Measurements from ENCODE around the gene MRPL58.
A peak's percentile ranks its signal among the peaks of the same experiment; 100 is the strongest.

The MRPL58 gene

GRCh38 chr17:75036643-75037268, 24.3 kb downstream of the MRPL58 start (continued):
- TF ChIP-seq MYNN (tag by site-specific recombination; IDR thresholded peaks at IDR 0.05; ENCODE audit: borderline replicate concordance) = no peak
- no peak for TF ChIP-seq ZNF76 (tag by site-specific recombination; IDR thresholded peaks at IDR 0.05; ENCODE audit: borderline replicate concordance, low read depth)
- no peak for TF ChIP-seq ZNF670 (tag by site-specific recombination; IDR thresholded peaks at IDR 0.05; ENCODE audit: low read depth)
- peak; percentile 60; the same call in 1 of the 2 replicates for TF ChIP-seq KLF17 (tag by site-specific recombination; IDR thresholded peaks at IDR 0.05)
- TF ChIP-seq ZNF692 (tag by site-specific recombination; IDR thresholded peaks at IDR 0.05) = no peak
- TF ChIP-seq, protein P1, sequence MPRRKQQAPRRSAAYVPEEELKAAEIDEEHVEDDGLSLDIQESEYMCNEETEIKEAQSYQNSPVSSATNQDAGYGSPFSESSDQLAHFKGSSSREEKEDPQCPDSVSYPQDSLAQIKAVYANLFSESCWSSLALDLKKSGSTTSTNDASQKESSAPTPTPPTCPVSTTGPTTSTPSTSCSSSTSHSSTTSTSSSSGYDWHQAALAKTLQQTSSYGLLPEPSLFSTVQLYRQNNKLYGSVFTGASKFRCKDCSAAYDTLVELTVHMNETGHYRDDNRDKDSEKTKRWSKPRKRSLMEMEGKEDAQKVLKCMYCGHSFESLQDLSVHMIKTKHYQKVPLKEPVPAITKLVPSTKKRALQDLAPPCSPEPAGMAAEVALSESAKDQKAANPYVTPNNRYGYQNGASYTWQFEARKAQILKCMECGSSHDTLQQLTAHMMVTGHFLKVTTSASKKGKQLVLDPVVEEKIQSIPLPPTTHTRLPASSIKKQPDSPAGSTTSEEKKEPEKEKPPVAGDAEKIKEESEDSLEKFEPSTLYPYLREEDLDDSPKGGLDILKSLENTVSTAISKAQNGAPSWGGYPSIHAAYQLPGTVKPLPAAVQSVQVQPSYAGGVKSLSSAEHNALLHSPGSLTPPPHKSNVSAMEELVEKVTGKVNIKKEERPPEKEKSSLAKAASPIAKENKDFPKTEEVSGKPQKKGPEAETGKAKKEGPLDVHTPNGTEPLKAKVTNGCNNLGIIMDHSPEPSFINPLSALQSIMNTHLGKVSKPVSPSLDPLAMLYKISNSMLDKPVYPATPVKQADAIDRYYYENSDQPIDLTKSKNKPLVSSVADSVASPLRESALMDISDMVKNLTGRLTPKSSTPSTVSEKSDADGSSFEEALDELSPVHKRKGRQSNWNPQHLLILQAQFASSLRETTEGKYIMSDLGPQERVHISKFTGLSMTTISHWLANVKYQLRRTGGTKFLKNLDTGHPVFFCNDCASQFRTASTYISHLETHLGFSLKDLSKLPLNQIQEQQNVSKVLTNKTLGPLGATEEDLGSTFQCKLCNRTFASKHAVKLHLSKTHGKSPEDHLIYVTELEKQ (tag by site-specific recombination; IDR thresholded peaks at IDR 0.05; ENCODE audit: borderline replicate concordance) = no peak
- peak; percentile 88 for TF ChIP-seq PRDM1 (tag by site-specific recombination; IDR thresholded peaks at IDR 0.05)
- peak; percentile 29; the same call in 1 of the 2 replicates for TF ChIP-seq ZNF561 (tag by site-specific recombination; IDR thresholded peaks at IDR 0.05; ENCODE audit: borderline replicate concordance)
- TF ChIP-seq ZNF354C (tag by site-specific recombination; IDR thresholded peaks at IDR 0.05; ENCODE audit: borderline replicate concordance, low read depth) = no peak
- TF ChIP-seq ZNF530 (tag by site-specific recombination; IDR thresholded peaks at IDR 0.05; ENCODE audit: low read depth) = no peak
- TF ChIP-seq ZNF510 (tag by site-specific recombination; IDR thresholded peaks at IDR 0.05; ENCODE audit: insufficient replicate concordance) = no peak
- no peak for TF ChIP-seq ZNF639 (tag by site-specific recombination; IDR thresholded peaks at IDR 0.05)
- peak; percentile 89 for TF ChIP-seq ZNF366 (tag by site-specific recombination; conservative IDR thresholded peaks at IDR 0.05)
- TF ChIP-seq ZNF596 (tag by site-specific recombination; IDR thresholded peaks at IDR 0.05) = no peak
- TF ChIP-seq ZNF350 (tag by site-specific recombination; IDR thresholded peaks at IDR 0.05) = no peak
- peak; percentile 92 for TF ChIP-seq ZNF558 (tag by site-specific recombination; IDR thresholded peaks at IDR 0.05)
- no peak for TF ChIP-seq ZBTB48 (tag by site-specific recombination; IDR thresholded peaks at IDR 0.05)
- TF ChIP-seq KLF1 (tag by site-specific recombination; IDR thresholded peaks at IDR 0.05) = peak; percentile 92
- no peak for TF ChIP-seq ZBTB1 (tag by site-specific recombination; IDR thresholded peaks at IDR 0.05)
- TF ChIP-seq ZSCAN30 (tag by site-specific recombination; IDR thresholded peaks at IDR 0.05) = peak; percentile 87
- TF ChIP-seq ZNF654 (tag by site-specific recombination; IDR thresholded peaks at IDR 0.05; ENCODE audit: low read depth) = no peak
- no peak for TF ChIP-seq ZNF664 (tag by site-specific recombination; IDR thresholded peaks at IDR 0.05)
- TF ChIP-seq ZBTB20 (tag by site-specific recombination; IDR thresholded peaks at IDR 0.05) = peak; percentile 64
- TF ChIP-seq ZNF626 (tag by site-specific recombination; IDR thresholded peaks at IDR 0.05) = no peak
- no peak for TF ChIP-seq ZNF37A (tag by site-specific recombination; IDR thresholded peaks at IDR 0.05)
- peak; percentile 66; the same call in 1 of the 2 replicates for TF ChIP-seq TRIM28 (IDR thresholded peaks at IDR 0.05; ENCODE audit: borderline replicate concordance, low read length)
- no peak for TF ChIP-seq ZNF174 (tag by site-specific recombination; IDR thresholded peaks at IDR 0.05)
- TF ChIP-seq YY2 (tag by site-specific recombination; IDR thresholded peaks at IDR 0.05) = 0 out of 2 replicates have a peak, but pooled peaks have one; percentile 13
- TF ChIP-seq KLF8 (tag by site-specific recombination; IDR thresholded peaks at IDR 0.05) = peak; percentile 73; the same call in 1 of the 2 replicates
- TF ChIP-seq EGR2 (tag by site-specific recombination; IDR thresholded peaks at IDR 0.05; ENCODE audit: low read depth) = no peak
- peak; percentile 73 for TF ChIP-seq SP3 (tag by site-specific recombination; IDR thresholded peaks at IDR 0.05)
- TF ChIP-seq ZNF610 (tag by site-specific recombination; IDR thresholded peaks at IDR 0.05; ENCODE audit: borderline replicate concordance) = peak; percentile 100
- no peak for TF ChIP-seq ZNF214 (tag by site-specific recombination; IDR thresholded peaks at IDR 0.05; ENCODE audit: borderline replicate concordance)
- TF ChIP-seq ZNF600 (tag by site-specific recombination; IDR thresholded peaks at IDR 0.05) = peak; percentile 89
- no peak; the same call in 1 of the 2 replicates for TF ChIP-seq ZNF24 (tag by site-specific recombination; IDR thresholded peaks at IDR 0.05)
